Retinal pigment epithelial cell (primary cell): ENCODE measurements around the gene SRPK1.

Source experiments
- DNase-seq: peaks from one replicate; pipeline ENCODE4 v3.0.0-alpha.2; 2010; ENCODE audit warnings: low read depth
- H3K4me3 ChIP-seq: 2 replicates; pipeline ENCODE4 v1.5.1; 2011; ENCODE audit warnings: mild to moderate bottlenecking, low read length, control low read depth, moderate library complexity
- TF ChIP-seq, protein P1 (sequence below): conservative IDR thresholded peaks from 2 replicates; pipeline ENCODE4 v1.5.1; 2011; ENCODE audit warnings: low read depth, low read length, control low read depth, inconsistent platforms

Gene SRPK1

DNA sequence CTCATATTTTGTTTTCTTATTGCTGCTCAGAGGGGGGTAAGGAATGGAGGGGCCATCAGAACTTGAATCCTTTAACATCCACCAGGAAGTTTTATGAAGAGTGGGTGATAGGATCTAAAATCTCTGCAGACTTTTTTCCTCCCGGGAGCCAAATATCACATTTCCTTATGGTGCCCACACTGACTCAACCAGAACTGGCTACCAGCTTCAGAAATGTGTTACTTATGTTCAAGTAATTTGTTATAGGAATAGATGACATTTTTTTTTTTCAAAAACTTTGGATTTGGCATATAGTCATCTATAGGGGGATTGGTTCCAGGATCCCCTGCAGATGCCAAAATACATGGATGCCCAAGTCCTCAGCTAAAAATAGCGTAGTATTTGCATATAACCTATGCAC is 97.3 kb downstream of the SRPK1 start:
- H3K4me3 ChIP-seq = no peak overlapping the region
- DNase-seq = no peak
- TF ChIP-seq, protein P1, sequence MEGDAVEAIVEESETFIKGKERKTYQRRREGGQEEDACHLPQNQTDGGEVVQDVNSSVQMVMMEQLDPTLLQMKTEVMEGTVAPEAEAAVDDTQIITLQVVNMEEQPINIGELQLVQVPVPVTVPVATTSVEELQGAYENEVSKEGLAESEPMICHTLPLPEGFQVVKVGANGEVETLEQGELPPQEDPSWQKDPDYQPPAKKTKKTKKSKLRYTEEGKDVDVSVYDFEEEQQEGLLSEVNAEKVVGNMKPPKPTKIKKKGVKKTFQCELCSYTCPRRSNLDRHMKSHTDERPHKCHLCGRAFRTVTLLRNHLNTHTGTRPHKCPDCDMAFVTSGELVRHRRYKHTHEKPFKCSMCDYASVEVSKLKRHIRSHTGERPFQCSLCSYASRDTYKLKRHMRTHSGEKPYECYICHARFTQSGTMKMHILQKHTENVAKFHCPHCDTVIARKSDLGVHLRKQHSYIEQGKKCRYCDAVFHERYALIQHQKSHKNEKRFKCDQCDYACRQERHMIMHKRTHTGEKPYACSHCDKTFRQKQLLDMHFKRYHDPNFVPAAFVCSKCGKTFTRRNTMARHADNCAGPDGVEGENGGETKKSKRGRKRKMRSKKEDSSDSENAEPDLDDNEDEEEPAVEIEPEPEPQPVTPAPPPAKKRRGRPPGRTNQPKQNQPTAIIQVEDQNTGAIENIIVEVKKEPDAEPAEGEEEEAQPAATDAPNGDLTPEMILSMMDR = no peak

DNA sequence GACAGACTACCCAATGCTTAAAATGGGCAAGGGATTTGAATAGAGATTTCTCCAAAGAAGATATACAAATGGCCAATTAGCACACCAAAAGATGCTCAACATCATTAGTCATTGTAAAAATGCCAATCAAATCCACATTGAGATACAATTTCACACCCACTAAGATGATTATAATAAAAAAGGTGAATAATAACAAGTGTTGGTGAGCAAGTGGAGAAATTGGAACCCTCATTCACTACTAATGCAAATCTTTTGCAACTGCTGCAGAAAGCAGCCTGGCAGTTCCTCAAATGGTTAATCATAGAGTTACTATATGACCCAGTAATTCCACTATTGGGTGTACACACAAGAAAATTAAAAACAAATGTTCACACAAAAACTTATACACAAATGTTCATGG is 103.4 kb downstream of the SRPK1 start:
- H3K4me3 ChIP-seq = no peak overlapping the region
- DNase-seq = no peak
- TF ChIP-seq, protein P1 = no peak

DNA sequence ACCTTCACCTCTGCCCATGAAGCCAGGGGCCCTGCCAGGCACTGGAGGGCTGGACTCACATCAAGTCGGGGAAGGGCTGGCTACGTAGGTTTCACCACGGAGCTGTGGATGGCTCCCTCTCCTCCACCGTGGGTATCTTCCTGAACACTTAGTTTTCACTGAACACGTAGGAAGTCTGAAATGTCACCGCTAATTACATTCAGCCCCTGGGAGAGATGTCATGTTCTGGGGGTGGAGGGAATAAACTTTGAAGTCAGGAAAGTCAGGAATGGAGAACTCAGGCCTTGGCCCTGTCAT is 109.3 kb downstream of the SRPK1 start:
- TF ChIP-seq, protein P1 = no peak
- H3K4me3 ChIP-seq = no peak overlapping the region
- peak; percentile 10 for DNase-seq

DNA sequence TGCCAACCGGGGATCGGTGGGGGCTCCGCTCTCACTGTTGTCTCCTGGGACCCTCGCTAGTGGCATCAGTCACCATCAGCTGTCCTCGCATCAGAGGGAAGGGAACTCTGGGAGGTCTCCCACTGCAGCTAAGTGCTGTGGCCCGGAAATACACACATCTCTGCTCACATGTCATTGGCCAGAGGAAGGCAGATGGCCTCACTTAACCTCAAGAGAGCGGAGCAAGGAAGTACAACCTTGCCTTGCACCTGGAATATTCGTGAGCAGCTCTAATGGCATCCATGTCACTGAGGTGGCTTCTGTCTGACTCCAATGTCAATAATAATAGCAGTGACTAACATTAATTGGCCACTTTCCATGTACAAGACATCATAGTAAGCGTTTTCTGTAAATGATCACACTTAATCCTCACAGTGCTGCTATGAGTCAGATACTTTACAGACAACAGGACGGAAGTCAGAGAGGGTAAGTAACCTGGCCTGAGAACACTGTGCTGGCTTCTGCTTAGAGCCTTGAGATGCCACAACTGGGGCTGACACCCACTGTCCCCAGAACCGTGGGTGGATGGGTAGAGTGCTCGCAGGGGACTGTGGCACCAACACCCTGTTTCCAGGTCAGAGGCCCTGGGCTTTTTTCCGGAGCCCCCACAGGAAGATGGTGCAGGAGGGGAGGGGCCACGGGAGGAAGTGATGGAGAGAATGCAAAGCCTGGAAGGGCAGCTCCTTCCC is 109.8 kb downstream of the SRPK1 start:
- TF ChIP-seq, protein P1 = no peak
- peak; percentile 91 for DNase-seq
- peak overlapping the region; percentile 5 for H3K4me3 ChIP-seq

DNA sequence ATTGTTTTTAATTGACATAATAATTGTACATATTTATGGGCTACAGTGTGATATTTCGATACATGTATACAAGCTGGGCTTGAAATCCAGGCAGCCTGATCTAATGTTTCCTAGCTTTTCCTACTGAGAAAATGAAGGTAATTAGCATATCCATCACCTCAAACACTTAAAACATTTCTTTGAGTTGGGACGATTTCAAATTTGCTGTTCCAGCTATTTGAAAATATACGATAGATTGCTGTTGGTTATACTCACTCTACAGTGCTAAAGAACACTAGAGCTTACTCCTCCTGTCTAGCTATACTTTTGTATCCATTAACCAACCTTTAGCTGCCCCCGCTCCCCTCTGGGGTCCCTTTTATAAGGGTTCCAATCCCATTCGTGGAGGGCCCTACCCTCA is 111.1 kb downstream of the SRPK1 start:
- no peak overlapping the region for H3K4me3 ChIP-seq
- no peak for DNase-seq
- TF ChIP-seq, protein P1 = no peak

- DNase-seq = no peak
- no peak overlapping the region for H3K4me3 ChIP-seq
- TF ChIP-seq, protein P1 = no peak
Measured at GRCh38 chr6:35808688-35809087, 112.2 kb downstream of the SRPK1 start.

DNA sequence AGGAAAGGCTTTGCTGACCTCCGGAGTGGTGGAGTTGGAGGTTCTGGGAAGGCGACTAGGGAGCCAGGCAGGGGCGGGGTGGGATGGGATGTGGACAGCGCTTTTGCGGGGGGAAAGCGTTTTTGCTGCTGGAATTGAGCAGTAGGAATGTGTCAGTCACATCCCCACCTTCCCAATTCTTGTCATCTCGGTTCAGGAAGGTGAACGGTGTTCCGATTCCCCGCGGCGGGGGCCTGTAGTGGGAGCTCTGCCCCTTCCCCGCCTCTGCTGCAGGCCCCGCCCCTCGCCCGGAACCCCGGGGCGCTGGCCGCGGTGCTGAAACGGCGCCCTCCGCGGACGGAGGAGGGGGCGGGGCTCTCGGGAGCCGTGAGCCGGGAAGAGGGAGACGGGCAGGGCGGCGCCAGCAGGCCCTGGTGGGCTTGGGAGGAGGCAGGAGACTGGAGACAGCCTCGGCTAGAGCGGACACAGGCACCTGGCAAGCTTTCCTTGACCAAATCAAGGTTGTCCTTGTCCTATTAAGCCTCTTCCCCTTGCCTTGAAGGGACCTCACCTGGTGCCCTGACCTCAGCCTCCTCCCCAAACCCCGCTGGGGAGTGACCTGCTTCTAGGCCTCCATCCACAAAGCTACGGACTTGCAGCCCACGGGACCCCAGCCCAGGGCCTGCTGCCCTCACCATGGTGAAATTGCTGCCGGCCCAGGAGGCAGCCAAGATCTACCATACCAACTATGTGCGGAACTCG is 115.7 kb downstream of the SRPK1 start, which contains the start of gene LHFPL5:
TSS of gene LHFPL5 (plus strand) at position 357 of the 741 bp plus-strand sequence. CDS start at position 676, 319 bp downstream.
- TF ChIP-seq, protein P1 = peak; percentile 11
- H3K4me3 ChIP-seq = peak within 1 kb of the TSS; percentile 46
- DNase-seq = no peak
